OCI-LY1 (cell line): ENCODE results near the gene SLC16A3.
"Not testable (repeated sequence)": the region's sequence is repeated elsewhere in the genome, so short reads cannot be mapped to it uniquely, and the experiment has no call there.

Source experiments
- H2AFZ ChIP-seq: fragments of 200-600 bp; sonication (generic), shearing (Covaris generic); 2 replicates; pipeline ENCODE4 v1.6.0; 2014; ENCODE audit warnings: antibody characterized with exemption, mild to moderate bottlenecking, low read length
- H3F3A ChIP-seq: fragments of 200-600 bp; sonication (generic), shearing (Covaris generic); 2 replicates; pipeline ENCODE4 v1.6.0; 2014; ENCODE audit warnings: mild to moderate bottlenecking, antibody characterized with exemption, low read length, moderate library complexity; ENCODE audit not compliant: insufficient read depth
- H3K27ac ChIP-seq: fragments of 200-600 bp; sonication (generic); 2 replicates; pipeline ENCODE4 v1.5.1; 2014; ENCODE audit warnings: low read length, mixed run types, mild to moderate bottlenecking, low read depth; ENCODE audit not compliant: poor library complexity, severe bottlenecking
- H3K27me3 ChIP-seq: fragments of 200-600 bp; sonication (generic); 2 replicates; pipeline ENCODE4 v1.6.0; 2014; ENCODE audit warnings: antibody characterized with exemption, mild to moderate bottlenecking, low read length, moderate library complexity; ENCODE audit not compliant: insufficient read depth
- H3K36me3 ChIP-seq: fragments of 200-600 bp; sonication (generic); 2 replicates; pipeline ENCODE4 v1.6.1; 2014; ENCODE audit warnings: mild to moderate bottlenecking, antibody characterized with exemption, low read length, moderate library complexity, mixed read lengths; ENCODE audit not compliant: insufficient read depth
- H3K4me1 ChIP-seq: fragments of 200-600 bp; sonication (generic); 2 replicates; pipeline ENCODE4 v1.5.1; 2014; ENCODE audit warnings: mild to moderate bottlenecking, low read length, moderate library complexity; ENCODE audit not compliant: insufficient read depth, severe bottlenecking
- H3K4me2 ChIP-seq: fragments of 200-600 bp; sonication (generic), shearing (Covaris generic); 2 replicates; pipeline ENCODE4 v1.6.1; 2014; ENCODE audit warnings: low read length
- H3K4me3 ChIP-seq: fragments of 200-600 bp; sonication (generic); 2 replicates; pipeline ENCODE4 v1.5.1; 2014; ENCODE audit warnings: low read length, low read depth, mild to moderate bottlenecking, mixed read lengths; ENCODE audit not compliant: poor library complexity, severe bottlenecking
- H3K79me2 ChIP-seq: fragments of 200-600 bp; shearing (Covaris generic); 2 replicates; pipeline ENCODE4 v1.6.1; 2016; ENCODE audit warnings: mixed run types, low read length, mixed read lengths; ENCODE audit not compliant: insufficient read depth
- H3K9ac ChIP-seq: fragments of 200-600 bp; sonication (generic), shearing (Covaris generic); 2 replicates; pipeline ENCODE4 v1.6.1; 2014; ENCODE audit warnings: mild to moderate bottlenecking, low read length, mixed read lengths
- H3K9me2 ChIP-seq: fragments of 200-600 bp; sonication (generic), shearing (Covaris generic); 2 replicates; pipeline ENCODE4 v1.6.1; 2014; ENCODE audit warnings: low read depth, mild to moderate bottlenecking, low read length, mixed read lengths
- H3K9me3 ChIP-seq: fragments of 200-600 bp; shearing (Covaris generic); 2 replicates; pipeline ENCODE4 v1.6.1; 2014; ENCODE audit warnings: low read length, mixed read lengths
- H4K20me1 ChIP-seq: fragments of 200-600 bp; sonication (generic), shearing (Covaris generic); 2 replicates; pipeline ENCODE4 v1.6.0; 2016; ENCODE audit warnings: mild to moderate bottlenecking, low read length; ENCODE audit not compliant: insufficient read depth
- EZH2 ChIP-seq: fragments of 200-600 bp; sonication (generic), shearing (Covaris generic); IDR thresholded peaks from 2 replicates; pipeline ENCODE4 v1.8.0; 2017; ENCODE audit warnings: borderline replicate concordance, mixed run types, mild to moderate bottlenecking, antibody characterized with exemption, low read length, moderate library complexity, mixed read lengths
- TF ChIP-seq, protein P1 (sequence below): fragments of 200-600 bp; sonication (generic), shearing (Covaris generic); IDR thresholded peaks from 2 replicates; pipeline ENCODE4 v1.5.1; 2017; ENCODE audit warnings: mild to moderate bottlenecking, antibody characterized with exemption, low read length, moderate library complexity, mixed read lengths

Gene SLC16A3

DNA sequence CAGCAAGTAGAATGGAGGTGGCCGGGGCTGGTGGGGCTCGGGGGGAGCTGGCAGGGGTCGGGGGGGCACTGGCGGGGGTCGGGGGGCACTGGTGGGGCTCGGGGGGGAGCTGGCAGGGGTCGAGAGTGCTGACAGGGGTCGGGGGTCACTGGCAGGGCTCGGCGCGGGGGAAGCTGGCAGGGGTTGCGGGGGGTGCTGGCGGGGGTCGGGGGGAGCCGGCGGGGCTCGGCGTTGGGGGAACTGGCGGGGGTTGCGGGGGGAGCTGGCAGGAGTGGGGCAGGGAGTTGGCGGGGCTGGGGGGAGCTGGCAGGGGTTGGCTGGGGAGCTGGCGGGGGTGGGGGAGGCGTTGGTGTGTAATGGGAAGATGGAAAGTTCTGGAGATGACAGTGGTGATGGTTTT is 41.3 kb upstream of the SLC16A3 start:
- no peaks in the 10 kb centered on the region for H3K9me3 ChIP-seq
- H3K4me2 ChIP-seq, result no peak overlapping the region
- no peak overlapping the region for H2AFZ ChIP-seq
- no peak overlapping the region for H3K27ac ChIP-seq
- no peaks in the 10 kb centered on the region for H3K27me3 ChIP-seq
- no peaks in the 10 kb centered on the region for H3K79me2 ChIP-seq
- no peak overlapping the region for H3K9ac ChIP-seq
- H3K4me3 ChIP-seq, result no peak overlapping the region
- TF ChIP-seq EZH2, result no peak
- TF ChIP-seq, protein P1, sequence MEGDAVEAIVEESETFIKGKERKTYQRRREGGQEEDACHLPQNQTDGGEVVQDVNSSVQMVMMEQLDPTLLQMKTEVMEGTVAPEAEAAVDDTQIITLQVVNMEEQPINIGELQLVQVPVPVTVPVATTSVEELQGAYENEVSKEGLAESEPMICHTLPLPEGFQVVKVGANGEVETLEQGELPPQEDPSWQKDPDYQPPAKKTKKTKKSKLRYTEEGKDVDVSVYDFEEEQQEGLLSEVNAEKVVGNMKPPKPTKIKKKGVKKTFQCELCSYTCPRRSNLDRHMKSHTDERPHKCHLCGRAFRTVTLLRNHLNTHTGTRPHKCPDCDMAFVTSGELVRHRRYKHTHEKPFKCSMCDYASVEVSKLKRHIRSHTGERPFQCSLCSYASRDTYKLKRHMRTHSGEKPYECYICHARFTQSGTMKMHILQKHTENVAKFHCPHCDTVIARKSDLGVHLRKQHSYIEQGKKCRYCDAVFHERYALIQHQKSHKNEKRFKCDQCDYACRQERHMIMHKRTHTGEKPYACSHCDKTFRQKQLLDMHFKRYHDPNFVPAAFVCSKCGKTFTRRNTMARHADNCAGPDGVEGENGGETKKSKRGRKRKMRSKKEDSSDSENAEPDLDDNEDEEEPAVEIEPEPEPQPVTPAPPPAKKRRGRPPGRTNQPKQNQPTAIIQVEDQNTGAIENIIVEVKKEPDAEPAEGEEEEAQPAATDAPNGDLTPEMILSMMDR, result no peak
- H3K9me2 ChIP-seq, result no peaks in the 10 kb centered on the region
- H3K4me1 ChIP-seq, result no peaks in the 10 kb centered on the region
- H4K20me1 ChIP-seq, result no peaks in the 10 kb centered on the region
- no peaks in the 10 kb centered on the region for H3K36me3 ChIP-seq
- H3F3A ChIP-seq, result no peaks in the 10 kb centered on the region

DNA sequence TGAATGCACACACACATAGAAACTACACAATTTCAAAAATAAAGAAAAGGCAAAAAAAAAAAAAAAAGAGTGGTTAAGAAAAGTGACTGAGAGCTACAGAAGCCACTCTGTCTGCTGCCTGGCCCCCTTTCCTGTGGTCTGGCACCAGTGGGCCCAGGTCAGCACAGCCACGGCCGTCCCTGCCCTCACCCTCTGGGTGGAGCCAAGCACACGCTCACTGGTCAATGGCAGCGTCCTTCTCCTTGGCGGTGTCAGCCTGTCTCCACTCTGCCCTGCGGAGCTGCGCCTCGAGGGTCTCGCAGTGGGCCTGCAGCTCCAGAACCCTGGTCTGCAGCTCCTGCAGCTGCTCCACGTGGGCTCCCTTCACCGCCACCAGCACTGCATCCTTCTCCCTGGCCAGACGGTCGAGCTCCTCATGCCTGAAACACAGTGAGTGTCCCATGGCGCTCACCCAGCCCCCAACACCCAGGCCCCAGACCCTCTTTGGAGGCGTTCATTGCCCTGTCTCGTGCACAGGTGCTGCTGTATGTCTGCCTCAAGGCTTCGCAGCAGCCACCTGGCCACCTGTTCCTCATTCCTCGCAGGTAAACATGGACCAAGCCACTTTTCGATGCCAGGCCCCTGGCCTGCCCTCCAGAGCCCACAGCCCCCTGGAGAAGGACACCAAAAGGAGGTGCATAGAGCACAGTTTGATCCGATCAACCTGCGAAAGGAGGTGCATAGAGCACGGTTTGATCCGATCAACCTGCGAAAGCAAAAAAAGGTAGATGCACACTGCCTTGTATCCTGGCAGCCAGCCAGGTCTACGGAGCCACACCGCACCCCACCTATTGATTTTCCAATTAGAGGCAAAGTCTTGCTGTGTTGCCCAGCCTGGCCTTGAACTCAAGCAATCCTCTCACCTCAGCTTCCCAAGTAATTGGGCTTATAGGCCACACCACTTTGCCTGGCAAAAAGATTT is 40.6 kb upstream of the SLC16A3 start:
- Histone ChIP-seq H4K20me1 (no peaks in the 10 kb centered on the region), H3K27ac (no peak overlapping the region), H3K9ac (no peak overlapping the region), H3F3A (no peaks in the 10 kb centered on the region), H3K9me3 (no peaks in the 10 kb centered on the region), H3K36me3 (no peaks in the 10 kb centered on the region; the same call in 1 of the 2 replicates), H3K4me2 (no peak overlapping the region), H3K4me1 (no peaks in the 10 kb centered on the region), H2AFZ (no peak overlapping the region), H3K79me2 (no peaks in the 10 kb centered on the region), H3K9me2 (no peaks in the 10 kb centered on the region), H3K4me3 (no peak overlapping the region), H3K27me3 (no peaks in the 10 kb centered on the region)
- TF ChIP-seq, protein P1, result no peak
- TF ChIP-seq EZH2, result no peak

DNA sequence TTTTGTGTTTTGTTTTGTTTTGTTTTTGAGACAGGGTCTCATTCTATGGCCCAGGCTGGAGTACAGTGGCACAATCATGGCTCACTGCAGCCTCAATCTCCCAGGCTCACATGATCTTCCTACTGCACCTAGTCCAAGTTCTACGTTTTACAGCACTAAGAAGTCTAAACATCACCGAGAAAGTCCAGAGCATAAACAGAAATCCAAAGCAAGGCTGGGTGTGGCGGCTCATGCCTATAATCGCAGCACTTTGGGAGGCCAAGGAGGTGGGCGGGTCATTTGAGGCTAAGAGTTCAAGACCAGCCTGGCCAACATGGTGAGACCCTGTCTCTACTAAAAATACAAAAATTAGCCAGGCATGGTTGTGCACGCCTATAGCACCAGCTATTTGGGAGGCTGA is 35.8 kb upstream of the SLC16A3 start:
- H3K27me3 ChIP-seq, H3K9me3 ChIP-seq, H3K4me1 ChIP-seq, H3K9me2 ChIP-seq, H3K4me2 ChIP-seq, H3K79me2 ChIP-seq, H4K20me1 ChIP-seq, H2AFZ ChIP-seq, H3F3A ChIP-seq, H3K9ac ChIP-seq, H3K4me3 ChIP-seq, H3K27ac ChIP-seq, H3K36me3 ChIP-seq: not testable (repeated sequence)
